ENCODE data around the gene GUCY2F. TPM values are rescaled to one million over a fixed set of nuclear protein-coding genes. Genes with fewer than 3 reads are reported as not detected.

Gene GUCY2F
- total RNA-seq, 1 donor from 2014 or later: 0.07 TPM

DNA sequence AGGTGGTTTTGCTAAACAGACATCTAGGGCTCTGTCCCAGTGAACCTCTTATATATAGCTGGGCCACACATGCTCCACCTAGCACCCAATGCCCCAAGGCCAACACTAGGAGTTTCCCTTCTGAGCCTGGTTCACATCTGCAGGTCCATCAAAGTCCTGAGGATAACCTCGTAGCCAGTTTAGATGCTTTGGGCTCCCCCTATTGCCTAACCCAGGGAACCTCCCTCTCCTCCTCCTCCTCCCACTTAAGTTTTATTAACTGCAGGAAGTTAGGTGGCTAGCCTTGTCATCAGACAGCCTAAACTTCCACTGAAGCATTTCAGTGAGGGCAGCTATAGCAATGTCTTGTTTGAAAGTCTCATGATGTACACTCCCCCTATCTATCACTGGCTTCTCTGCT is 88.0 kb downstream of the GUCY2F start:
- peaks cover 53% of the 10 kb centered on the region for H3K4me1 Mint-ChIP-seq
- H2AFZ ChIP-seq (replicated peaks): no peak overlapping the region

DNA sequence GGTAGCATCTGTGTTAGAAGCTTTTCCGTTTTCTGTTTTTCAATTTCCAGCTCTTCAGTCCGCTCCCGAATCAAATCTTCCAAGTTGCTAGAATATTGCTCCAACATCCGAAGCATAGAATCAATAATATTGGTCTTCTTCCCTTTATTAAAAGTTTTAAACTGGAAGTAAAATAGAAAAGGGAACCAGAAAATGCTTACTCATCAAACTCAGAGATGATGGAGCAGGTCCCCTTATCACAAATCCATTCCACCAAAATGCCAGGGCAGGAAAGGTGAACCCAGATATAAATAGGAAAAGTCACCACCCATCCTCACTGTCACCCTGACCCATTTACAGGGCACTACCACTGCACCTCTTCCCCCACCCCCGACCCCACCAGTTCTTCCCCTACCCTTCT is 89.0 kb downstream of the GUCY2F start:
- H3K9ac ChIP-seq: no peak overlapping the region
- Mint-ChIP-seq H3K27me3 (ENCODE audit: insufficient read depth, low read depth) (peaks cover 4% of the 10 kb centered on the region), H3K4me3 (no peak overlapping the region), H3K4me1 (peaks cover 44% of the 10 kb centered on the region), H3K36me3 (no peaks in the 10 kb centered on the region), H3K9me3 (peaks cover 4% of the 10 kb centered on the region), H3K27ac (no peak overlapping the region)
- H3K4me3 ChIP-seq: no peak overlapping the region
- H3K36me3 ChIP-seq: no peaks in the 10 kb centered on the region
- no peak overlapping the region for H3K27ac ChIP-seq
- no peaks in the 10 kb centered on the region for H3K27me3 ChIP-seq
- no peaks in the 10 kb centered on the region for H3K9me3 ChIP-seq (ENCODE audit: low read depth)
- H3K4me2 ChIP-seq: no peak overlapping the region
- no peaks in the 10 kb centered on the region for H4K20me1 ChIP-seq (ENCODE audit: low read depth)
- H3K79me2 ChIP-seq (ENCODE audit: low read depth): no peaks in the 10 kb centered on the region
- peaks cover 5% of the 10 kb centered on the region for H3F3A ChIP-seq (ENCODE audit: low read depth)
- no peak overlapping the region for H2AFZ ChIP-seq (replicated peaks)
- H3K4me1 ChIP-seq: peaks cover 22% of the 10 kb centered on the region
- no peak for DNase-seq (ENCODE audit: low spot score)
- TF ChIP-seq EZH2 (IDR thresholded peaks at IDR 0.05): no peak
- TF ChIP-seq, protein P1, sequence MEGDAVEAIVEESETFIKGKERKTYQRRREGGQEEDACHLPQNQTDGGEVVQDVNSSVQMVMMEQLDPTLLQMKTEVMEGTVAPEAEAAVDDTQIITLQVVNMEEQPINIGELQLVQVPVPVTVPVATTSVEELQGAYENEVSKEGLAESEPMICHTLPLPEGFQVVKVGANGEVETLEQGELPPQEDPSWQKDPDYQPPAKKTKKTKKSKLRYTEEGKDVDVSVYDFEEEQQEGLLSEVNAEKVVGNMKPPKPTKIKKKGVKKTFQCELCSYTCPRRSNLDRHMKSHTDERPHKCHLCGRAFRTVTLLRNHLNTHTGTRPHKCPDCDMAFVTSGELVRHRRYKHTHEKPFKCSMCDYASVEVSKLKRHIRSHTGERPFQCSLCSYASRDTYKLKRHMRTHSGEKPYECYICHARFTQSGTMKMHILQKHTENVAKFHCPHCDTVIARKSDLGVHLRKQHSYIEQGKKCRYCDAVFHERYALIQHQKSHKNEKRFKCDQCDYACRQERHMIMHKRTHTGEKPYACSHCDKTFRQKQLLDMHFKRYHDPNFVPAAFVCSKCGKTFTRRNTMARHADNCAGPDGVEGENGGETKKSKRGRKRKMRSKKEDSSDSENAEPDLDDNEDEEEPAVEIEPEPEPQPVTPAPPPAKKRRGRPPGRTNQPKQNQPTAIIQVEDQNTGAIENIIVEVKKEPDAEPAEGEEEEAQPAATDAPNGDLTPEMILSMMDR (IDR thresholded peaks at IDR 0.05): no peak
- no peak for TF ChIP-seq EZH2phosphoT487 (IDR thresholded peaks at IDR 0.05)

More for the DNA sequence above, 88.0 kb downstream of the GUCY2F start:
- no peak overlapping the region for H3K27ac ChIP-seq
- Mint-ChIP-seq H3K4me3 (no peak overlapping the region), H3K36me3 (no peaks in the 10 kb centered on the region), H3K27ac (no peak overlapping the region), H3K9me3 (peaks cover 4% of the 10 kb centered on the region), H3K27me3 (ENCODE audit: insufficient read depth, low read depth) (peaks cover 6% of the 10 kb centered on the region)
- no peaks in the 10 kb centered on the region for H3K79me2 ChIP-seq (ENCODE audit: low read depth)
- no peak overlapping the region for H3K4me3 ChIP-seq
- no peak overlapping the region for H3K4me2 ChIP-seq
- TF ChIP-seq EZH2phosphoT487 (IDR thresholded peaks at IDR 0.05) (no peak), EZH2 (IDR thresholded peaks at IDR 0.05) (no peak)
- TF ChIP-seq, protein P1 (IDR thresholded peaks at IDR 0.05): peak; percentile 34
- H3K36me3 ChIP-seq: no peaks in the 10 kb centered on the region
- no peaks in the 10 kb centered on the region for H3K9me3 ChIP-seq (ENCODE audit: low read depth)
- H3F3A ChIP-seq (ENCODE audit: low read depth): peaks cover 15% of the 10 kb centered on the region
- peak; percentile 17 for DNase-seq (ENCODE audit: low spot score)
- H3K27me3 ChIP-seq: no peaks in the 10 kb centered on the region
- H3K4me1 ChIP-seq: peaks cover 31% of the 10 kb centered on the region
- H3K9ac ChIP-seq: no peak overlapping the region
- H4K20me1 ChIP-seq (ENCODE audit: low read depth): no peaks in the 10 kb centered on the region

DNA sequence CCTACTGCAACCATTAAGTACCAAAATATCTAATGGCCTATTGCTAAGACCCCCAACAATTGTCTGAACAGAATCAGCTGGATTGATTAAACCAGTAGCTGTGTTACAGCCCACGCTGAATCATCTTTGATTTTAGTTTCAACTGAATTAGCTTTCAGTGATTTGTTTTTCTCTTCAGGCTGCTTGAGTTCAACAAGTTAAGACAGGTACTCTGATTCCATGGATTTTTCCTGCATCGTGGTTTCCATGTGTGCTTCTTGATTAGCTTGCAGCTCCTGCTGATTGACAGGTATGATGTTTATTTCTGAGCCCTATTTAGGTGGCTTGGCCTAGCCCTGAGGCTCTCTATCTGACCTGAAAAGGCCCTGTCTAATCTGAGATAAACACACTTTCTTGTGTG is 91.3 kb downstream of the GUCY2F start:
- H3K27ac ChIP-seq: no peak overlapping the region
- H3F3A ChIP-seq (ENCODE audit: low read depth): no peaks in the 10 kb centered on the region
- TF ChIP-seq EZH2phosphoT487 (IDR thresholded peaks at IDR 0.05): no peak
- peaks cover 22% of the 10 kb centered on the region for H3K4me1 Mint-ChIP-seq
- no peaks in the 10 kb centered on the region for H4K20me1 ChIP-seq (ENCODE audit: low read depth)
- H3K36me3 ChIP-seq: no peaks in the 10 kb centered on the region
- H3K36me3 Mint-ChIP-seq: no peaks in the 10 kb centered on the region
- DNase-seq (ENCODE audit: low spot score): no peak
- no peaks in the 10 kb centered on the region for H3K27me3 ChIP-seq
- no peak overlapping the region for H3K27ac Mint-ChIP-seq
- H3K9ac ChIP-seq: no peak overlapping the region
- peaks cover 4% of the 10 kb centered on the region for H3K27me3 Mint-ChIP-seq (ENCODE audit: insufficient read depth, low read depth)
- H2AFZ ChIP-seq (replicated peaks): no peak overlapping the region
- H3K4me1 ChIP-seq: no peaks in the 10 kb centered on the region
- H3K9me3 Mint-ChIP-seq: peaks cover 4% of the 10 kb centered on the region
- no peaks in the 10 kb centered on the region for H3K79me2 ChIP-seq (ENCODE audit: low read depth)
- no peak overlapping the region for H3K4me3 ChIP-seq
- no peaks in the 10 kb centered on the region for H3K9me3 ChIP-seq (ENCODE audit: low read depth)
- H3K4me2 ChIP-seq: no peak overlapping the region
- no peak overlapping the region for H3K4me3 Mint-ChIP-seq

DNA sequence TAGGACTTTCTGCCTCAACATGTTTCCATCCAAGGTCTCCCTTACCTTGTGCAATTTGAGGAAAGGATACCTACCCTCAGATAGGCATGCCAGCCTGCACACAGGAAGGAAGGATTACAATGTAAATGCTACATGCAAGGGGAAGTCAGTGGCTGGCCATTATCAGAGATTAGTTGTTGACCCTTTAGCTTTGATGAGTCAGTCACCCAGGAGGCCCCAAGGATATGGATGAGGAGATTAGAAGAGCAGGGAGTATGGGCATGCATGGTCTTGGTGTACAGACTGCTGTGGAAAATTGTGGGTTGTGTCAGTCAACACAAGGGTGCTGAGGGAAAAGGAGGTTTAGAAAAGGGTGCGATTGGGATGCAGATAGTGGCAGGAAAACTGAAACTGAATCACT is 92.0 kb downstream of the GUCY2F start:
- Histone ChIP-seq H3K9me3 (ENCODE audit: low read depth) (no peaks in the 10 kb centered on the region), H3K79me2 (ENCODE audit: low read depth) (no peaks in the 10 kb centered on the region), H3F3A (ENCODE audit: low read depth) (no peaks in the 10 kb centered on the region), H3K4me3 (no peak overlapping the region), H3K27ac (no peak overlapping the region), H4K20me1 (ENCODE audit: low read depth) (no peaks in the 10 kb centered on the region), H3K27me3 (no peaks in the 10 kb centered on the region), H3K9ac (no peak overlapping the region), H2AFZ (replicated peaks) (no peak overlapping the region), H3K36me3 (no peaks in the 10 kb centered on the region), H3K4me2 (no peak overlapping the region), H3K4me1 (peaks cover 3% of the 10 kb centered on the region)
- no peak overlapping the region for H3K4me3 Mint-ChIP-seq
- H3K27ac Mint-ChIP-seq: no peak overlapping the region
- peaks cover 2% of the 10 kb centered on the region for H3K27me3 Mint-ChIP-seq (ENCODE audit: insufficient read depth, low read depth)
- peaks cover 21% of the 10 kb centered on the region for H3K4me1 Mint-ChIP-seq
- no peak for DNase-seq (ENCODE audit: low spot score)
- no peaks in the 10 kb centered on the region for H3K36me3 Mint-ChIP-seq
- H3K9me3 Mint-ChIP-seq: peaks cover 4% of the 10 kb centered on the region
- TF ChIP-seq EZH2phosphoT487 (IDR thresholded peaks at IDR 0.05) (no peak), EZH2 (IDR thresholded peaks at IDR 0.05) (no peak)
- TF ChIP-seq, protein P1 (IDR thresholded peaks at IDR 0.05): no peak

Data from neural progenitor cell (in vitro differentiated cells).